Natural killer cell (primary cell): ENCODE data around the gene SECISBP2. TPM values are rescaled to one million over a fixed set of nuclear protein-coding genes. Genes with fewer than 3 reads are reported as not detected.
A peak's percentile ranks its signal among the peaks of the same experiment; 100 is the strongest.

Experiments
- ATAC-seq, 3 donors: fragments of 150-1000 bp in 2 of 3; fragments of 200-7000 bp in 1 of 3; cut with Tn5 transposase; 1 replicate in 1 of 3; 2 replicates in 2 of 3; pipeline ENCODE4 v1.10.0; 2021; ENCODE audit warnings: mild to moderate bottlenecking in 2 of 3, moderate library complexity in 2 of 3
- DNase-seq, 2 donors: peaks; one replicate each; pipeline versions ENCODE4 v3.0.0 to v3.0.0-alpha.2; 2013 to 2021; ENCODE audit warnings: mixed read lengths in 1 of 2
- H3K27ac ChIP-seq: one replicate; pipeline ENCODE4 v1.5.1; 2013; ENCODE audit warnings: mild to moderate bottlenecking, low read length
- H3K27me3 ChIP-seq: one replicate; pipeline ENCODE4 v1.6.1; 2013; ENCODE audit warnings: low read length; ENCODE audit not compliant: control insufficient read depth, insufficient read depth
- H3K36me3 ChIP-seq: one replicate; pipeline ENCODE4 v1.6.1; 2013; ENCODE audit warnings: low read length; ENCODE audit not compliant: control insufficient read depth, insufficient read depth
- H3K4me1 ChIP-seq: one replicate; pipeline ENCODE4 v1.6.1; 2013; ENCODE audit warnings: low read length; ENCODE audit not compliant: control insufficient read depth, insufficient read depth
- H3K4me3 ChIP-seq: one replicate; pipeline ENCODE4 v1.5.1; 2013; ENCODE audit warnings: low read length
- H3K9me3 ChIP-seq: one replicate; pipeline ENCODE4 v1.6.1; 2013; ENCODE audit warnings: low read length; ENCODE audit not compliant: control insufficient read depth, insufficient read depth
- H3K27ac Mint-ChIP-seq, 2 donors: one replicate each; pipeline ENCODE4 v1.8.0; 2022; ENCODE audit warnings: mild to moderate bottlenecking in 2 of 2, mixed read lengths in 2 of 2, moderate library complexity in 1 of 2
- H3K27me3 Mint-ChIP-seq, 2 donors: one replicate each; pipeline ENCODE4 v1.8.0; 2022; ENCODE audit warnings: low read depth in 2 of 2, mixed read lengths in 2 of 2
- H3K36me3 Mint-ChIP-seq: one replicate; pipeline ENCODE4 v1.8.0; 2022; ENCODE audit warnings: mixed read lengths
- H3K4me1 Mint-ChIP-seq, 2 donors: one replicate each; pipeline ENCODE4 v1.8.0; 2022; ENCODE audit warnings: mixed read lengths in 2 of 2
- H3K4me3 Mint-ChIP-seq: one replicate; pipeline ENCODE4 v1.8.0; 2022; ENCODE audit warnings: mild to moderate bottlenecking, moderate library complexity, mixed read lengths
- H3K9me3 Mint-ChIP-seq, 2 donors: one replicate each; pipeline ENCODE4 v1.8.0; 2022; ENCODE audit warnings: mixed read lengths in 2 of 2
- CTCF ChIP-seq: fragments of 200-600 bp; IDR thresholded peaks from one replicate; pipeline ENCODE4 v1.8.0; 2022; ENCODE audit warnings: antibody characterized with exemption
- WGBS: methylation state at CpG from one replicate; pipeline ENCODE4 v1.1.7; 2013; ENCODE audit warnings: missing lambda C conversion rate; ENCODE audit not compliant: insufficient coverage; 5-methylcytosine and 5-hydroxymethylcytosine counted together
- intact Hi-C: fragments of 100-400 bp; cut with micrococcal nuclease; formaldehyde crosslinking; loops from one replicate; pipeline ENCODE4 v1.14.2; 2022
- total RNA-seq, 4 donors: library from RNA; stranded (reverse); fragments of 120-200 nt in 1 of 4; gene quantifications; one replicate each; pipeline versions ENCODE4 v1.2.3 to v1.2.4, GENCODE V29; 2013 to 2022

SECISBP2 gene
- total RNA-seq, 3 donors from 2014 or later (not counting 1 experiment from before 2014, with no cell fraction given), result 79.5 to 95.8 (median 88.7) TPM

- Mint-ChIP-seq H3K9me3 (no peaks in the 10 kb centered on the region), H3K4me1 (peaks cover 47 to 53% of the 10 kb centered on the region in 2 donors), H3K27ac (peak overlapping the region in 1 of 2 donors; percentile 82), H3K27me3 (no peaks in the 10 kb centered on the region), H3K4me3 (no peak overlapping the region), H3K36me3 (peaks cover 25% of the 10 kb centered on the region)
- ATAC-seq, result no peak
- no peak for DNase-seq
- 95% methylated on average over 3 of the region's 4 CpGs for WGBS
- no peak for TF ChIP-seq CTCF
- Histone ChIP-seq H3K27me3 (no peaks in the 10 kb centered on the region), H3K9me3 (no peaks in the 10 kb centered on the region), H3K36me3 (peaks cover 44% of the 10 kb centered on the region), H3K4me3 (no peak overlapping the region), H3K4me1 (peaks cover 40% of the 10 kb centered on the region), H3K27ac (no peak overlapping the region)
- intact Hi-C loops, result loop anchor here (10.0 kb wide), 1 partner anchor 49 kb away; no protein-coding TSS in a partner anchor
Observed at GRCh38 chr9:89376286-89376685, 58.0 kb downstream of the SECISBP2 start.

GRCh38 chr9:89376741-89377351 lies 58.5 kb downstream of the SECISBP2 start:
- Mint-ChIP-seq H3K9me3 (no peaks in the 10 kb centered on the region), H3K27me3 (no peaks in the 10 kb centered on the region), H3K36me3 (peaks cover 25% of the 10 kb centered on the region), H3K27ac (peak overlapping the region in 1 of 2 donors; percentile 82), H3K4me3 (no peak overlapping the region), H3K4me1 (peaks cover 47 to 53% of the 10 kb centered on the region in 2 donors)
- intact Hi-C loops, result loop anchor here (10.0 kb wide), 1 partner anchor 48 kb away; no protein-coding TSS in a partner anchor
- 95% methylated on average over 17 of the region's 17 CpGs for WGBS
- Histone ChIP-seq H3K4me3 (no peak overlapping the region), H3K9me3 (no peaks in the 10 kb centered on the region), H3K4me1 (peaks cover 40% of the 10 kb centered on the region), H3K27me3 (no peaks in the 10 kb centered on the region), H3K36me3 (peaks cover 50% of the 10 kb centered on the region), H3K27ac (no peak overlapping the region)
- DNase-seq (no peak), ATAC-seq (no peak)
- TF ChIP-seq CTCF, result no peak

- Mint-ChIP-seq H3K27me3 (no peaks in the 10 kb centered on the region), H3K27ac (peak overlapping the region in 1 of 2 donors; percentile 82), H3K4me3 (no peak overlapping the region), H3K4me1 (peaks cover 46 to 48% of the 10 kb centered on the region in 2 donors), H3K9me3 (no peaks in the 10 kb centered on the region), H3K36me3 (peaks cover 25% of the 10 kb centered on the region)
- Histone ChIP-seq H3K27me3 (no peaks in the 10 kb centered on the region), H3K36me3 (peaks cover 56% of the 10 kb centered on the region), H3K4me1 (peaks cover 35% of the 10 kb centered on the region), H3K9me3 (no peaks in the 10 kb centered on the region), H3K4me3 (no peak overlapping the region), H3K27ac (no peak overlapping the region)
- ATAC-seq (no peak), DNase-seq (no peak)
- WGBS, result 76% methylated on average over 12 of the region's 12 CpGs
- intact Hi-C loops, result loop anchor here (10.0 kb wide), 1 partner anchor 47 kb away; no protein-coding TSS in a partner anchor
- no peak for TF ChIP-seq CTCF
Observed at GRCh38 chr9:89377411-89377810, 59.1 kb downstream of the SECISBP2 start.
